ENCODE measurements around the gene ADAMTS16.

Gene ADAMTS16

GRCh38 chr5:5326115-5326758 is 186.1 kb downstream of the ADAMTS16 start:
- TF ChIP-seq ZNF274 (IDR thresholded peaks at IDR 0.05; ENCODE audit: low read depth, low read length) = no peak
- H3K4me3 ChIP-seq (ENCODE audit: low read length) = no peak overlapping the region

- no peak for TF ChIP-seq ZNF274 (IDR thresholded peaks at IDR 0.05; ENCODE audit: low read depth, low read length)
- H3K4me3 ChIP-seq (ENCODE audit: low read length) = no peak overlapping the region
Observed at GRCh38 chr5:5327126-5327525, 187.0 kb downstream of the ADAMTS16 start.

- no peak for TF ChIP-seq ZNF274 (IDR thresholded peaks at IDR 0.05; ENCODE audit: low read depth, low read length)
- no peak overlapping the region for H3K4me3 ChIP-seq (ENCODE audit: low read length)
Observed at GRCh38 chr5:5330728-5331452, 190.8 kb downstream of the ADAMTS16 start.

GRCh38 chr5:5331848-5332247 is 191.7 kb downstream of the ADAMTS16 start:
- no peak for TF ChIP-seq ZNF274 (IDR thresholded peaks at IDR 0.05; ENCODE audit: low read depth, low read length)
- H3K4me3 ChIP-seq (ENCODE audit: low read length) = no peak overlapping the region

- no peak for TF ChIP-seq ZNF274 (IDR thresholded peaks at IDR 0.05; ENCODE audit: low read depth, low read length)
- H3K4me3 ChIP-seq (ENCODE audit: low read length) = no peak overlapping the region
Observed at GRCh38 chr5:5332287-5332686, 192.2 kb downstream of the ADAMTS16 start.

GRCh38 chr5:5335107-5335506 is 195.0 kb downstream of the ADAMTS16 start:
- no peak overlapping the region for H3K4me3 ChIP-seq (ENCODE audit: low read length)
- no peak for TF ChIP-seq ZNF274 (IDR thresholded peaks at IDR 0.05; ENCODE audit: low read depth, low read length)

GRCh38 chr5:5335700-5336264 is 195.7 kb downstream of the ADAMTS16 start:
- TF ChIP-seq ZNF274 (IDR thresholded peaks at IDR 0.05; ENCODE audit: low read depth, low read length) = no peak
- no peak overlapping the region for H3K4me3 ChIP-seq (ENCODE audit: low read length)

GRCh38 chr5:5339257-5339656 is 199.1 kb downstream of the ADAMTS16 start:
- no peak for TF ChIP-seq ZNF274 (IDR thresholded peaks at IDR 0.05; ENCODE audit: low read depth, low read length)
- no peak overlapping the region for H3K4me3 ChIP-seq (ENCODE audit: low read length)

GRCh38 chr5:5340206-5340729 is 200.1 kb downstream of the ADAMTS16 start:
- no peak overlapping the region for H3K4me3 ChIP-seq (ENCODE audit: low read length)
- no peak for TF ChIP-seq ZNF274 (IDR thresholded peaks at IDR 0.05; ENCODE audit: low read depth, low read length)

- no peak for TF ChIP-seq ZNF274 (IDR thresholded peaks at IDR 0.05; ENCODE audit: low read depth, low read length)
- no peak overlapping the region for H3K4me3 ChIP-seq (ENCODE audit: low read length)
Observed at GRCh38 chr5:5341531-5342292, 201.6 kb downstream of the ADAMTS16 start.

GRCh38 chr5:5342784-5343183 is 202.7 kb downstream of the ADAMTS16 start:
- H3K4me3 ChIP-seq (ENCODE audit: low read length) = no peak overlapping the region
- no peak for TF ChIP-seq ZNF274 (IDR thresholded peaks at IDR 0.05; ENCODE audit: low read depth, low read length)

- TF ChIP-seq ZNF274 (IDR thresholded peaks at IDR 0.05; ENCODE audit: low read depth, low read length) = no peak
- H3K4me3 ChIP-seq (ENCODE audit: low read length) = no peak overlapping the region
Observed at GRCh38 chr5:5343568-5343967, 203.4 kb downstream of the ADAMTS16 start.

GRCh38 chr5:5344051-5344571 is 204.0 kb downstream of the ADAMTS16 start:
- no peak overlapping the region for H3K4me3 ChIP-seq (ENCODE audit: low read length)
- no peak for TF ChIP-seq ZNF274 (IDR thresholded peaks at IDR 0.05; ENCODE audit: low read depth, low read length)

- TF ChIP-seq ZNF274 (IDR thresholded peaks at IDR 0.05; ENCODE audit: low read depth, low read length) = no peak
- H3K4me3 ChIP-seq (ENCODE audit: low read length) = no peak overlapping the region
Observed at GRCh38 chr5:5344606-5345005, 204.5 kb downstream of the ADAMTS16 start.

Measured in GM08714 (cell line).